Heart left ventricle (tissue), 16 donors: ENCODE data around the gene NDUFAF3. TPM values are rescaled to one million over a fixed set of nuclear protein-coding genes. Genes with fewer than 3 reads are reported as not detected.
"Not testable (repeated sequence)": the region's sequence is repeated elsewhere in the genome, so short reads cannot be mapped to it uniquely, and the experiment has no call there.

Source experiments
- ATAC-seq, 4 donors: fragments of 200-7000 bp; cut with Tn5 transposase; one replicate each; pipeline ENCODE4 v1.9.1; 2020 to 2022; ENCODE audit warnings: moderate library complexity in 4 of 4, mild to moderate bottlenecking in 3 of 4, moderate number of reproducible peaks in 1 of 4
- DNase-seq, 5 donors: peaks; one replicate each; pipeline ENCODE4 v3.0.0-alpha.2; 2020
- H3K27ac ChIP-seq, 12 donors: fragments of 200-600 bp; sonication (generic) in 4 of 12; one replicate each; pipeline versions ENCODE4 v1.5.0 to v1.8.0; 2016 to 2022; ENCODE audit warnings: mild to moderate bottlenecking in 2 of 12
- H3K27me3 ChIP-seq, 9 donors: fragments of 200-600 bp; sonication (generic) in 2 of 9; one replicate each; pipeline versions ENCODE4 v1.5.1 to v1.8.0; 2016 to 2022; ENCODE audit warnings: mild to moderate bottlenecking in 3 of 9
- H3K36me3 ChIP-seq, 9 donors: fragments of 200-600 bp; sonication (generic) in 2 of 9; one replicate each; pipeline versions ENCODE4 v1.5.0 to v1.8.0; 2018 to 2022; ENCODE audit warnings: mild to moderate bottlenecking in 2 of 9
- H3K4me1 ChIP-seq, 12 donors: fragments of 200-600 bp; sonication (generic) in 4 of 12; one replicate each; pipeline versions ENCODE4 v1.5.0 to v1.8.0; 2016 to 2022; ENCODE audit warnings: mild to moderate bottlenecking in 3 of 12
- H3K4me3 ChIP-seq, 12 donors: fragments of 200-600 bp; sonication (generic) in 4 of 12; one replicate each; pipeline versions ENCODE4 v1.5.0 to v1.8.0; 2017 to 2022; ENCODE audit warnings: mild to moderate bottlenecking in 9 of 12, moderate library complexity in 4 of 12
- H3K9me3 ChIP-seq, 12 donors: fragments of 200-600 bp; sonication (generic) in 4 of 12; one replicate each; pipeline versions ENCODE4 v1.5.0 to v1.8.0; 2016 to 2022; ENCODE audit warnings: mild to moderate bottlenecking in 1 of 12
- POLR2A ChIP-seq, 2 donors: fragments of 450-650 bp; IDR thresholded peaks; one replicate each; pipeline ENCODE4 v1.6.1; 2017; ENCODE audit warnings: antibody characterized with exemption in 2 of 2, mild to moderate bottlenecking in 2 of 2, moderate library complexity in 2 of 2
- WGBS, 4 donors: extraction: QIAGEN DNeasy Blood & Tissue Kit in 2 of 4; methylation state at CpG; one replicate each; pipeline versions ENCODE4 v1.1.5 to v1.1.7; 2013 to 2018; 5-methylcytosine and 5-hydroxymethylcytosine counted together
- intact Hi-C, 10 donors: fragments of 100-400 bp; cut with DNase I; formaldehyde crosslinking; loops; one replicate each; pipeline versions ENCODE4 v1.11.1 to v1.14.2; 2022
- polyA plus RNA-seq, 2 donors: library from polyadenylated mRNA; stranded (reverse); fragments of 200-250 nt; gene quantifications; one replicate each; pipeline ENCODE4 v1.2.3, GENCODE V29; 2013
- total RNA-seq, 9 donors: library from RNA; depleted of rRNA in 2 of 9; stranded (reverse); fragments of >200 nt in 2 of 9; fragmentation: NEBNext Ultra II Directional in 3 of 9; extraction: Animal tissue kit (Norgen Biotek cat#: 25700) in 3 of 9; gene quantifications; one replicate each; pipeline versions ENCODE4 v1.1.0 to v1.2.4, GENCODE V29; 2016 to 2023
- TF ChIP-seq, protein P1 (sequence below), 12 donors: fragments of 200-600 bp; sonication (generic) in 4 of 12; IDR thresholded peaks; one replicate each; pipeline versions ENCODE4 v1.5.0 to v1.8.0; 2018 to 2022; ENCODE audit warnings: antibody characterized with exemption in 12 of 12, mild to moderate bottlenecking in 5 of 12
- donor health status: ischemic (EF 13 %, LVEDD 7.1; RV severe dilation, severe dysfunction).
- donor health status: healthy with polysubstance abuse.
- donor health status: DM: no; HTN: yes; CAD: no.
- donor health status: DM: no; HTN: no; CAD: no.
- donor health status: ischemic (EF 25% LVEDD 6.9; RV normal size, moderate dysfunction).
- donor health status: ischemic (EF 25% LVEDD 5.7; RV mildly dilated, moderate dysfunction).
- donor health status: healthy.
- donor health status: DM: yes; HTN: yes; CAD: no.
- donor health status: ischemic (EF 35%, LVEDD 5.7; RV mildly dilated, moderate dysfunction).
- donor health status: nonischemic (EF 11% LVEDD 7.7; RV severe dilation, severe dysfunction).
- donor health status: DM: yes; HTN: yes; CAD: no.
- donor health status: PGD.
- donor health status: ischemic (EF 29% LVEDD 5.4; RV normal size, mild dysfunction).
- donor health status: nonischemic (EF 23%, LVEDD 6.1; RV moderate dilation, normal function).

NDUFAF3 gene
- total and polyA plus RNA-seq, 11 donors: 119 to 308 (median 160) TPM

GRCh38 chr3:49007068-49007770, 14.7 kb upstream of the NDUFAF3 start, which contains the start of gene WDR6:
Gene WDR6 (plus strand): TSS chr3:49007391. CDS start chr3:49007432, 41 bp downstream.
- peak within 1 kb of the TSS; percentile 70 to 99 (median 94) for H3K27ac ChIP-seq
- H3K9me3 ChIP-seq: no peaks in the 10 kb centered on the region
- WGBS, 4 donors: 0% methylated on average over 39 to 65 of the region's 65 CpGs
- H3K4me1 ChIP-seq: peaks cover 0 to 21% (median 16%) of the 10 kb centered on the region in 12 donors
- TF ChIP-seq, protein P1, sequence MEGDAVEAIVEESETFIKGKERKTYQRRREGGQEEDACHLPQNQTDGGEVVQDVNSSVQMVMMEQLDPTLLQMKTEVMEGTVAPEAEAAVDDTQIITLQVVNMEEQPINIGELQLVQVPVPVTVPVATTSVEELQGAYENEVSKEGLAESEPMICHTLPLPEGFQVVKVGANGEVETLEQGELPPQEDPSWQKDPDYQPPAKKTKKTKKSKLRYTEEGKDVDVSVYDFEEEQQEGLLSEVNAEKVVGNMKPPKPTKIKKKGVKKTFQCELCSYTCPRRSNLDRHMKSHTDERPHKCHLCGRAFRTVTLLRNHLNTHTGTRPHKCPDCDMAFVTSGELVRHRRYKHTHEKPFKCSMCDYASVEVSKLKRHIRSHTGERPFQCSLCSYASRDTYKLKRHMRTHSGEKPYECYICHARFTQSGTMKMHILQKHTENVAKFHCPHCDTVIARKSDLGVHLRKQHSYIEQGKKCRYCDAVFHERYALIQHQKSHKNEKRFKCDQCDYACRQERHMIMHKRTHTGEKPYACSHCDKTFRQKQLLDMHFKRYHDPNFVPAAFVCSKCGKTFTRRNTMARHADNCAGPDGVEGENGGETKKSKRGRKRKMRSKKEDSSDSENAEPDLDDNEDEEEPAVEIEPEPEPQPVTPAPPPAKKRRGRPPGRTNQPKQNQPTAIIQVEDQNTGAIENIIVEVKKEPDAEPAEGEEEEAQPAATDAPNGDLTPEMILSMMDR (IDR thresholded peaks at IDR 0.05): peak in 10 of 12 donors; percentile 36 to 70 (median 50)
- TF ChIP-seq POLR2A (IDR thresholded peaks at IDR 0.05): peak in 1 of 2 donors; percentile 77
- no peaks in the 10 kb centered on the region for H3K27me3 ChIP-seq
- peak; percentile 95 to 98 (median 98) for DNase-seq
- intact Hi-C loops: no loop called here
- peak; percentile 90 to 94 (median 92) for ATAC-seq
- peaks cover 0 to 15% (median 6%) of the 10 kb centered on the region in 9 donors for H3K36me3 ChIP-seq
- peak within 1 kb of the TSS; percentile 62 to 94 (median 77) for H3K4me3 ChIP-seq

GRCh38 chr3:49007771-49008528, 14.0 kb upstream of the NDUFAF3 start:
- peak; percentile 60 to 81 (median 80) for ATAC-seq
- intact Hi-C loops: no loop called here
- peak overlapping the region; percentile 62 to 94 (median 77) for H3K4me3 ChIP-seq
- H3K9me3 ChIP-seq: no peaks in the 10 kb centered on the region
- peaks cover 0 to 28% (median 20%) of the 10 kb centered on the region in 12 donors for H3K4me1 ChIP-seq
- TF ChIP-seq, protein P1 (IDR thresholded peaks at IDR 0.05): no peak
- TF ChIP-seq POLR2A (IDR thresholded peaks at IDR 0.05): no peak
- no peaks in the 10 kb centered on the region for H3K27me3 ChIP-seq
- WGBS, 4 donors: 16 to 26% (median 21%) methylated on average over 27 to 41 of the region's 41 CpGs
- H3K27ac ChIP-seq: peak overlapping the region; percentile 70 to 99 (median 94)
- DNase-seq: peak; percentile 89 to 95 (median 90)
- H3K36me3 ChIP-seq: peaks cover 0 to 23% (median 8%) of the 10 kb centered on the region in 9 donors

- ATAC-seq, intact Hi-C loops, H3K9me3 ChIP-seq, DNase-seq, H3K27me3 ChIP-seq: not testable (repeated sequence)
- H3K27ac ChIP-seq: peak overlapping the region in 9 of 12 donors; percentile 91 to 99 (median 96)
- peak overlapping the region in 5 of 12 donors; percentile 62 to 91 (median 79) for H3K4me3 ChIP-seq
- WGBS, 4 donors: 88 to 90% (median 89%) methylated on average over 5 of the region's 5 CpGs
- H3K4me1 ChIP-seq: peaks cover 0 to 35% (median 23%) of the 10 kb centered on the region in 12 donors
- H3K36me3 ChIP-seq: peaks cover 0 to 29% (median 8%) of the 10 kb centered on the region in 9 donors
These were observed 13.3 kb upstream of the NDUFAF3 start for GRCh38 chr3:49008627-49009026.

DNA sequence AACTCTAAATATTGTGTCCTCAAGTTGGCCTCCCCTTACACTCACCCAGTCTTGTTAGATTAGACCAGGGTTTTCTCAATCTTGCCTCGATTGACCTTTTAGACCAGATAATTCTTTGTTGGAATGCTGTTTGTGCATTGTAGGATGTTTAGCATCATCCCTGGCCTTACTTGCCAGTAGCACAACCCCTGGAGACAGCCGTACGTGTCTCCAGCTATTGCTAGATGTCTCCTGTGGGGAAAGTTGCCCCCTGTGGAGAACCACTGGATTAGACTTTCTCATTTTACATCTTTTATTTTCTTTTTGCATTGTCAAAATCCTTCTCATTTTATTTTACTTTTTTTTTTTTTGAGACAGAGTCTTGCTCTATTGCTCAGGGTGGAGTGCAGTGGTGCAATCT, 12.5 kb upstream of the NDUFAF3 start:
- ATAC-seq (no peak), DNase-seq (no peak)
- Histone ChIP-seq H3K27me3 (no peaks in the 10 kb centered on the region), H3K4me3 (no peak overlapping the region), H3K36me3 (peaks cover 0 to 32% (median 16%) of the 10 kb centered on the region in 9 donors), H3K9me3 (no peaks in the 10 kb centered on the region), H3K4me1 (peaks cover 0 to 37% (median 23%) of the 10 kb centered on the region in 12 donors), H3K27ac (no peak overlapping the region)
- WGBS, 4 donors: 71 to 76% (median 73%) methylated on average over 3 of the region's 3 CpGs
- TF ChIP-seq POLR2A (IDR thresholded peaks at IDR 0.05): no peak
- TF ChIP-seq, protein P1 (IDR thresholded peaks at IDR 0.05): no peak
- intact Hi-C loops: no loop called here
